ENCODE data around the gene GRHPR. TPM values are rescaled to one million over a fixed set of nuclear protein-coding genes. Genes with fewer than 3 reads are reported as not detected.

The GRHPR gene
- polyA plus RNA-seq, 1 donor from 2014 or later = 84.6 TPM

- peaks cover 23 to 27% (median 24%) of the 10 kb centered on the region in 3 donors for H3K4me1 Mint-ChIP-seq
- H3K4me3 Mint-ChIP-seq = peak within 1 kb of the TSS; percentile 90 to 97 (median 94)
- H3K36me3 Mint-ChIP-seq = peaks cover 1% of the 10 kb centered on the region
- peaks cover 5% of the 10 kb centered on the region for H3K27me3 Mint-ChIP-seq
- no peaks in the 10 kb centered on the region for H3K9me3 Mint-ChIP-seq
- peak within 1 kb of the TSS; percentile 81 to 98 (median 91) for H3K27ac Mint-ChIP-seq
Observed at GRCh38 chr9:37485389-37486255, 63.1 kb downstream of the GRHPR start, which contains the start of gene POLR1E. POLR1E (plus strand) TSS chr9:37485948; CDS start chr9:37486048, 100 bp downstream.

GRCh38 chr9:37486256-37486615 is 63.7 kb downstream of the GRHPR start:
- H3K9me3 Mint-ChIP-seq = no peaks in the 10 kb centered on the region
- peaks cover 24 to 27% (median 25%) of the 10 kb centered on the region in 3 donors for H3K4me1 Mint-ChIP-seq
- peaks cover 5% of the 10 kb centered on the region for H3K27me3 Mint-ChIP-seq
- H3K36me3 Mint-ChIP-seq = peaks cover 1% of the 10 kb centered on the region
- H3K27ac Mint-ChIP-seq = peak overlapping the region; percentile 81 to 98 (median 89)
- peak overlapping the region; percentile 90 to 97 (median 94) for H3K4me3 Mint-ChIP-seq

Other genes with a start within 250 kb of the GRHPR start
- gene ZBTB5, start 42.8 kb downstream of the GRHPR start, polyA plus RNA-seq = 1.1 TPM
- gene POLR1E, start 63.3 kb downstream of the GRHPR start, polyA plus RNA-seq = 13.7 TPM
- 15.1 TPM for gene FBXO10, start 153.7 kb downstream of the GRHPR start, polyA plus RNA-seq
- gene TOMM5, start 169.9 kb downstream of the GRHPR start, polyA plus RNA-seq = 166 TPM
- not detected for gene FRMPD1, start 228.3 kb downstream of the GRHPR start, polyA plus RNA-seq